Ovary (tissue), 9 donors: Measurements from ENCODE around the gene FAM13A. TPM values are rescaled to one million over a fixed set of nuclear protein-coding genes. Genes with fewer than 3 reads are reported as not detected.

Source experiments
- DNase-seq, 5 donors: peaks; one replicate each; pipeline ENCODE4 v3.0.0-alpha.2; 2019 to 2020
- H3K27ac ChIP-seq, 2 donors: fragments of 200-600 bp; one replicate each; pipeline versions ENCODE4 v1.5.1 to v1.8.0; 2019 to 2022
- H3K27me3 ChIP-seq: fragments of 200-600 bp; one replicate; pipeline ENCODE4 v1.8.0; 2022
- H3K36me3 ChIP-seq: fragments of 200-600 bp; sonication (generic); one replicate; pipeline ENCODE4 v1.5.1; 2019
- H3K4me1 ChIP-seq: one replicate; pipeline ENCODE4 v1.8.1; 2013; ENCODE audit warnings: mild to moderate bottlenecking, moderate library complexity; ENCODE audit not compliant: insufficient read depth
- H3K4me3 ChIP-seq: fragments of 200-600 bp; sonication (generic); one replicate; pipeline ENCODE4 v1.5.1; 2017
- H3K9me3 ChIP-seq, 2 donors: fragments of 200-600 bp in 1 of 2; sonication (generic) in 1 of 2; one replicate each; pipeline versions ENCODE4 v1.5.1 to v1.8.1; 2013 to 2019; ENCODE audit warnings: mild to moderate bottlenecking in 1 of 2, moderate library complexity in 1 of 2
- EP300 ChIP-seq: sonication (generic); formaldehyde crosslinking; IDR thresholded peaks from one replicate; pipeline ENCODE4 v1.6.1; 2017; ENCODE audit warnings: antibody characterized with exemption
- POLR2A ChIP-seq: fragments of 450-650 bp; IDR thresholded peaks from one replicate; pipeline ENCODE4 v1.6.1; 2017; ENCODE audit warnings: antibody characterized with exemption, mild to moderate bottlenecking, moderate library complexity
- WGBS, 3 donors: extraction: QIAGEN DNeasy Blood & Tissue Kit in 1 of 3; methylation state at CpG; one replicate each; pipeline versions ENCODE4 v1.1.5 to v1.1.7; 2013 to 2017; 5-methylcytosine and 5-hydroxymethylcytosine counted together
- intact Hi-C, 4 donors: fragments of 100-400 bp; cut with DNase I; formaldehyde crosslinking; loops; one replicate each; pipeline versions ENCODE4 v1.11.0 to v1.15.1; 2022 to 2023
- polyA plus RNA-seq, 2 donors: library from polyadenylated mRNA; stranded (reverse); fragments of 200-250 nt in 1 of 2; fragments of 350-450 nt in 1 of 2; fragmentation: Illumina TruSeq in 1 of 2; extraction: RNeasy Lipid Tissue Mini Kit (QIAGEN cat#74804) in 1 of 2; gene quantifications; one replicate each; pipeline ENCODE4 v1.2.3, GENCODE V29; 2013 to 2014
- total RNA-seq, 7 donors: library from RNA; depleted of rRNA in 2 of 7; stranded (reverse); fragments of >200 nt in 2 of 7; fragmentation: NEBNext Ultra II Directional in 3 of 7; extraction: Animal tissue kit (Norgen Biotek cat#: 25700) in 3 of 7; gene quantifications; one replicate each; pipeline versions ENCODE4 v1.1.0 to v1.2.4, GENCODE V29; 2016 to 2023
- TF ChIP-seq, protein P1 (sequence below), 3 donors: fragments of 450-650 bp in 2 of 3; fragments of 200-600 bp in 1 of 3; IDR thresholded peaks; one replicate each; pipeline versions ENCODE4 v1.5.1 to v1.8.0; 2016 to 2022; ENCODE audit warnings: antibody characterized with exemption in 3 of 3, mild to moderate bottlenecking in 1 of 3
- donor health status: DM: no; HTN: no; CAD: no; lungs with moderate emphysema.
- donor health status: DM: no; HTN: no; CAD: no.
- donor health status: Bipolar disorder and iron deficiency.
- donor health status: DM: yes; HTN: yes; CAD: no.
- donor health status: DM: no; HTN: no; CAD: no.
- donor health status: DM: yes; HTN: yes; CAD: no.

FAM13A gene
- total and polyA plus RNA-seq, 9 donors: 16.7 to 51.8 (median 38.0) TPM

DNA sequence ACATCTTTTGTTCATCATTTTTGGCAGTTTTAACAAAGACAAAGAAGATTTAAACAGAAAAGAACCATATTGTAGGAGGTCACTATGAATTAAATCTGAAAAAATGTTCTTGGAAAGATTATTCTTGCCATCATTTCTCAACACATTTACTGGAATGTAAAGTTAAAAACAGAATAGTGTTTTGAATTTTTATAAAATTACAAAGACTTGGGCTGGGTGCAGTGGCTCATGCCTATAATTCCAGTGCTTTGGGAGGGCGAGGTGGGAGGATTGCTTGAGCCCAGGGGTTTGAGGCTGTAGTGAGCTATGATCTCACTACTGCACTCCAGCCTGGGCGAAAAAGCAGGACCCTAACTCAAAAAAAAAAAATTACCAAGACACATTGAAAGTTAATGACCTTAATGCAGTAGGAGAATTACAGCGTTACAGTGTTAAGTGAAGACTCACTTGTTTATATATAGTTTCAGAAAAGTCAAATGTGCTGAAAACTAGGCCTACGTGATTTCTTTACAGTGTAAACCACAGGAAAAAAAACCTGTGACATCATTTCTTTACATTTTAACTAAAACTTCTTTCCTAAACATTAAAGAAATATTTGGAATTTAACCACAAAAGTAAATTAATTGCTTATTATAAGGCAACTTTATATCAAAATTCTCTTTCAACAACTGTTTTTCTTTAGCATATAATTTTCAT is 7.9 kb downstream of the FAM13A start:
- H3K27me3 ChIP-seq: no peaks in the 10 kb centered on the region
- H3K9me3 ChIP-seq: no peaks in the 10 kb centered on the region
- intact Hi-C loops: no loop called here
- 47 to 69% (median 63%) methylated on average over 4 of the region's 4 CpGs for WGBS, 3 donors
- TF ChIP-seq POLR2A (no peak), EP300 (no peak)
- TF ChIP-seq, protein P1, sequence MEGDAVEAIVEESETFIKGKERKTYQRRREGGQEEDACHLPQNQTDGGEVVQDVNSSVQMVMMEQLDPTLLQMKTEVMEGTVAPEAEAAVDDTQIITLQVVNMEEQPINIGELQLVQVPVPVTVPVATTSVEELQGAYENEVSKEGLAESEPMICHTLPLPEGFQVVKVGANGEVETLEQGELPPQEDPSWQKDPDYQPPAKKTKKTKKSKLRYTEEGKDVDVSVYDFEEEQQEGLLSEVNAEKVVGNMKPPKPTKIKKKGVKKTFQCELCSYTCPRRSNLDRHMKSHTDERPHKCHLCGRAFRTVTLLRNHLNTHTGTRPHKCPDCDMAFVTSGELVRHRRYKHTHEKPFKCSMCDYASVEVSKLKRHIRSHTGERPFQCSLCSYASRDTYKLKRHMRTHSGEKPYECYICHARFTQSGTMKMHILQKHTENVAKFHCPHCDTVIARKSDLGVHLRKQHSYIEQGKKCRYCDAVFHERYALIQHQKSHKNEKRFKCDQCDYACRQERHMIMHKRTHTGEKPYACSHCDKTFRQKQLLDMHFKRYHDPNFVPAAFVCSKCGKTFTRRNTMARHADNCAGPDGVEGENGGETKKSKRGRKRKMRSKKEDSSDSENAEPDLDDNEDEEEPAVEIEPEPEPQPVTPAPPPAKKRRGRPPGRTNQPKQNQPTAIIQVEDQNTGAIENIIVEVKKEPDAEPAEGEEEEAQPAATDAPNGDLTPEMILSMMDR (IDR thresholded peaks at IDR 0.05): no peak
- H3K4me3 ChIP-seq: no peak overlapping the region
- no peaks in the 10 kb centered on the region for H3K36me3 ChIP-seq
- H3K4me1 ChIP-seq: peaks cover 3% of the 10 kb centered on the region
- no peak overlapping the region for H3K27ac ChIP-seq
- DNase-seq: no peak

DNA sequence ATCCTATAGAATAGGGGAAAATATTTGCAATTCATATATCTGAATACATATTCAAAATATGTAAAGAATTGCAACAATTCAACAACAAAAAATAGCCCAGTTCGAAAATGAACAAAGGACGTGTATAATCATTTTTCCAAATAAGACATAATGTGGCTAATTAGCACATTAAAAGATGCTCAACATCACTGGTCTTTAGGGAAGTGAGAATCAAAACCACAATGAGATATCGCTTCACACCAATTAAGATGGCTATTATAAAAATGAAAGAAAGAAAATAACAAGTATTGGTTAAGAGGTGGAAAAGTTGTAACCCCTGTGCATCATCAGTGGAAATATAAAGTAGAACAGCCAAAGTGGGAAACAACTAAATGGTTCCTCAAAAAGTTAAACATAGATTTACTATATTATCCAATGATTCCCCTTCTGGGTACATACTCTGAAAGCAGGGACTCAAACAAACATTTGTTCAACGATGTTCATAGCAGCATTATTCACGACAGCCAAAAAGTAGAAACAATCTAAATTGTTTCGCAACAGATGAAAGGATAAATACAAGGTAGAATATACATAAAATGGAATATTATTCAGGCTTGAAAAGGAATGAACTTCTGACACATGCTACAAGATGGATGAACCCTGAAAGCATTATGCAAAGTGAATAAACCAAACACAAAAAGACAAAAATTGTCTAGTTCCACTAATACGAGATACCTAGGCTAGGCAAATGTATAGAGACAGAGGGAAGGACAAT is 12.7 kb downstream of the FAM13A start:
- no peaks in the 10 kb centered on the region for H3K36me3 ChIP-seq
- H3K9me3 ChIP-seq: no peaks in the 10 kb centered on the region
- no peak overlapping the region for H3K4me3 ChIP-seq
- 93 to 97% (median 95%) methylated on average over 7 of the region's 7 CpGs for WGBS, 3 donors
- intact Hi-C loops: no loop called here
- no peaks in the 10 kb centered on the region for H3K27me3 ChIP-seq
- peaks cover 2% of the 10 kb centered on the region for H3K4me1 ChIP-seq
- no peak overlapping the region for H3K27ac ChIP-seq
- DNase-seq: no peak
- TF ChIP-seq POLR2A (no peak), EP300 (no peak)
- TF ChIP-seq, protein P1 (IDR thresholded peaks at IDR 0.05): no peak

DNA sequence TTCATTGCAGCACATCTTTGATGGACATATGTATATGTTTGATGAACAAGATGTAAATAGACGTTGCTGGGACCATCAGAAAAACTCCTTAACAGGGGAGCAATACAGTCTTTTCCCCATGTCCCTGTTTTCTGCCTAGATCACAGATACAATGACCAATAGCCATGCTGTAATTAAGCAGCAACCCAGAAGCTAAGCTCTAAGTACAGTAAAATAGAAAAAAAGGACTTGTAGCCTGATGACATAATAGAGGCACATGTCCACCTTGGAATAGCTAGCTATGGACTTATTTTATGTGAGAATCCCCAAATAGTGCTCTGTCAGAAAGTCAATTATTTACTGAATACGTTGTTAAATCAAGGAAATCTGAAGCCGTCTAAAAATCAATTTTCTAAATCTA is 14.9 kb downstream of the FAM13A start:
- Histone ChIP-seq H3K27ac (no peak overlapping the region), H3K4me1 (peaks cover 2% of the 10 kb centered on the region), H3K36me3 (no peaks in the 10 kb centered on the region), H3K27me3 (no peaks in the 10 kb centered on the region), H3K9me3 (no peaks in the 10 kb centered on the region), H3K4me3 (no peak overlapping the region)
- WGBS, 3 donors: 88 to 93% (median 91%) methylated on average over 3 of the region's 3 CpGs
- intact Hi-C loops: no loop called here
- no peak for TF ChIP-seq POLR2A
- TF ChIP-seq EP300: no peak
- TF ChIP-seq, protein P1 (IDR thresholded peaks at IDR 0.05): no peak
- no peak for DNase-seq

DNA sequence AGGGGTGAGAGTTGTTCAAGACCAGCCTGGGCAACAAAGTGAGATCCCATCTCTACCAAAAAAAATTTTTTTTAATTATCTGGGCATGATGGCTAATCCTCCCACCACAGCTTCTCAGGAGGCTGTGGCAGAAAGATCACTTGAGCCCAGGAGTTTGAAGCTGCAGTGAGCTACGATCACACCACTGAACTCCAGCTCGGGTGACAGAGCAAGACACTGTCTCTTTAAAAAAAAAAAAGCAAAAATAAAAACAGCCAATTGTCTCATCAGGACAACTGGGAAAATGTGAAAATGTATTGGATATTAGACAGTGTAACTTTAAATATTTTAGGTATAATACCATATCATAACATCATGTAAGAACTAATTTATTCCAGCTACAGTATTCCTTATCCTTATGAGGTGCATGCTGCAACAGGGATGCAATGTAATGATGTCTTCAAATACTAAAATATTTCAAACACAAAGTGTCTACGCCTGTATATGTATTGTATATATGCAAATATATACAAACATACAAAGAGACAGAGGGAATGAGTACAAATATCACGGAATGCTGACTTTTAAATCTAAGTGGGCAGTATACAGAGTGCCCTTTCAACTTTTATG is 17.2 kb downstream of the FAM13A start:
- intact Hi-C loops: no loop called here
- no peak for DNase-seq

More for the DNA sequence above, 17.2 kb downstream of the FAM13A start:
- H3K36me3 ChIP-seq: no peaks in the 10 kb centered on the region
- H3K9me3 ChIP-seq: peaks cover 0 to 10% of the 10 kb centered on the region in 2 donors
- no peaks in the 10 kb centered on the region for H3K27me3 ChIP-seq
- TF ChIP-seq EP300 (no peak), POLR2A (no peak)
- TF ChIP-seq, protein P1 (IDR thresholded peaks at IDR 0.05): no peak
- WGBS, 3 donors: 66 to 96% (median 71%) methylated on average over 4 of the region's 4 CpGs
- no peak overlapping the region for H3K27ac ChIP-seq
- peaks cover 2% of the 10 kb centered on the region for H3K4me1 ChIP-seq
- H3K4me3 ChIP-seq: no peak overlapping the region
